ENCODE results near the gene ALG12. TPM values are rescaled to one million over a fixed set of nuclear protein-coding genes. Genes with fewer than 3 reads are reported as not detected.

Gene ALG12
- total RNA-seq, 1 experiment from 2014 or later: 29.2 TPM

DNA sequence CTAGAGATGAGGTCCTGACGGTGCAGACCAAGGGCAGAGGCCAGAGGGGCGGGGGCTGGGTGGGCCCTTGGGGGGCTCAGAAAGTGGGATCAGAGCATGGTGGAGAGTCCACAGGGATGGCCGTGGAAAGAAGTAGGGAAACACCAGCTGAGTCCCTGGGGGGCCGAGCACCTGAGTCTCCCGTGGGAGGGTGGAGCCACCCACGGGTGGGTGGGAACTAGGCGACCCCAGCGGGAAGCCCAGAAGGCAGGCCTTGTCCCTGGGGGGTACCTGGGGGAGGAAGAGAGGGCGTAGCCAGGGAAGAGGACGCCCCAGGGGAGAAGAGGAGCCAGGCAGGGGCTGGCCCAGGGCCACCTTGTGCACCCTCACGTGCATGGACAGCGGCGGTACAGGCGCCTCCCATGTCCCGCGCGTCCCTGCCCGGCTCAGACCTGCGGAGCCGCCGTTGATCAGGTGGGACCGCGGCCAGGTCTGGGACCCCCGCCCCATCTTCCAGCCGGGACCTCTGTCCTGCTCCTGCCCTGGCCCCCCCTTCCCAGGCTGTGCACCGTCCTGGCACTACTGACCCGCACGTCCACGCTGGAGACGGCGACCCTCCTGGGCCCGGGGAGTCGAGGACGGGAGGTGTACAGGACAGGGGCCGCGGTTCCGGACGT lies 10.4 kb upstream of the ALG12 start:
- no peak overlapping the region for H3K27ac Mint-ChIP-seq
- no peak for TF ChIP-seq SMAD3 (CRISPR knock-in tag; IDR thresholded peaks at IDR 0.05; ENCODE audit: borderline replicate concordance)
- TF ChIP-seq, protein P1, sequence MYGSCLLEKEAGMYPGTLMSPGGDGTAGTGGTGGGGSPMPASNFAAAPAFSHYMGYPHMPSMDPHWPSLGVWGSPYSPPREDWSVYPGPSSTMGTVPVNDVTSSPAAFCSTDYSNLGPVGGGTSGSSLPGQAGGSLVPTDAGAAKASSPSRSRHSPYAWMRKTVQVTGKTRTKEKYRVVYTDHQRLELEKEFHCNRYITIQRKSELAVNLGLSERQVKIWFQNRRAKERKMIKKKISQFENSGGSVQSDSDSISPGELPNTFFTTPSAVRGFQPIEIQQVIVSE (CRISPR knock-in tag; IDR thresholded peaks at IDR 0.05; ENCODE audit: borderline replicate concordance): no peak
- no peak for TF ChIP-seq ZNF121 (CRISPR knock-in tag; IDR thresholded peaks at IDR 0.05)
- TF ChIP-seq TEAD1 (CRISPR knock-in tag; IDR thresholded peaks at IDR 0.05): no peak
- no peak for TF ChIP-seq USF2 (CRISPR knock-in tag; IDR thresholded peaks at IDR 0.05)
- DNase-seq (ENCODE audit: low spot score) (no peak), ATAC-seq (no peak)
- CTCF ChIA-PET: no interaction called here
- H3K4me1 Mint-ChIP-seq: peaks cover 12% of the 10 kb centered on the region
- POLR2A ChIA-PET: no interaction called here
- peaks cover 12% of the 10 kb centered on the region for H3K27me3 Mint-ChIP-seq (ENCODE audit: low read depth)
- H3K4me3 Mint-ChIP-seq: peak overlapping the region; percentile 20; the same call in 1 of the 2 replicates
- H3K9me3 Mint-ChIP-seq: no peaks in the 10 kb centered on the region
- peaks cover 6% of the 10 kb centered on the region; the same call in 1 of the 2 replicates for H3K36me3 Mint-ChIP-seq

DNA sequence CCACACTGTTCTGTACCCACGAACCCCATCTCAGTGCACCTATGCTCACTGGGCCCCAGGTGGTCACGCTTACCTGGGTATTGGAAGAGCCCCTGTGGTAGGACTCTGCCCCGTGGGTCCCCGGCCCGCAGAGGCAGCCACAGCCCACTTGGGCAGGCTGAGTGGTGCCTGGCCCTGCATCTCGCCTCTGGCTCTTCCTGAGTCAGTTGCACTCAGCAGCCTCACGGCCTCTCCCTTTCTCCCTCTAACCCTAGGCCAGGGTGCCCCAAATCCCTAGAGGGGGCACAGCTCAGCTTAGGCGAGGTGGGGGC lies 9.9 kb upstream of the ALG12 start:
- ChIA-PET POLR2A (no interaction called here), CTCF (interaction anchor here (0.9 kb wide), 1 partner anchor 55 kb away, joined by 3 read pairs; no protein-coding TSS in a partner anchor)
- H3K27me3 Mint-ChIP-seq (ENCODE audit: low read depth): peaks cover 12% of the 10 kb centered on the region
- no peak for DNase-seq (ENCODE audit: low spot score)
- H3K4me1 Mint-ChIP-seq: peaks cover 12% of the 10 kb centered on the region
- no peak overlapping the region for H3K27ac Mint-ChIP-seq
- no peak overlapping the region for H3K4me3 Mint-ChIP-seq
- H3K9me3 Mint-ChIP-seq: no peaks in the 10 kb centered on the region
- H3K36me3 Mint-ChIP-seq: peaks cover 6% of the 10 kb centered on the region; the same call in 1 of the 2 replicates
- ATAC-seq: no peak
- TF ChIP-seq EMX1 (CRISPR knock-in tag; IDR thresholded peaks at IDR 0.05): no peak
- no peak for TF ChIP-seq E2F1 (CRISPR knock-in tag; IDR thresholded peaks at IDR 0.05)
- TF ChIP-seq OVOL2 (CRISPR knock-in tag; IDR thresholded peaks at IDR 0.05; ENCODE audit: borderline replicate concordance): no peak
- no peak for TF ChIP-seq ELF4 (CRISPR knock-in tag; IDR thresholded peaks at IDR 0.05; ENCODE audit: low read depth)
- TF ChIP-seq SMAD4 (CRISPR knock-in tag; IDR thresholded peaks at IDR 0.05): no peak
- TF ChIP-seq JAZF1 (CRISPR knock-in tag; IDR thresholded peaks at IDR 0.05): no peak
- TF ChIP-seq ZNF423 (CRISPR knock-in tag; IDR thresholded peaks at IDR 0.05): no peak
- no peak for TF ChIP-seq FOXP4 (CRISPR knock-in tag; IDR thresholded peaks at IDR 0.05)
- no peak for TF ChIP-seq FOXJ3 (CRISPR knock-in tag; IDR thresholded peaks at IDR 0.05; ENCODE audit: borderline replicate concordance)
- no peak for TF ChIP-seq NFATC4 (CRISPR knock-in tag; IDR thresholded peaks at IDR 0.05)
- TF ChIP-seq CBFB (CRISPR knock-in tag; IDR thresholded peaks at IDR 0.05; ENCODE audit: low read depth): no peak
- no peak for TF ChIP-seq FOXK1 (CRISPR knock-in tag; IDR thresholded peaks at IDR 0.05)

GRCh38 chr22:49927483-49928184 lies 9.4 kb upstream of the ALG12 start:
- ChIA-PET POLR2A (no interaction called here), CTCF (interaction anchor here (0.9 to 1.4 kb wide), 2 partner anchors 56 to 103 kb away, joined by 3 to 6 read pairs; no protein-coding TSS in a partner anchor)
- ATAC-seq (no peak), DNase-seq (ENCODE audit: low spot score) (no peak)
- H3K4me1 Mint-ChIP-seq: peaks cover 12% of the 10 kb centered on the region
- peaks cover 12% of the 10 kb centered on the region for H3K27me3 Mint-ChIP-seq (ENCODE audit: low read depth)
- H3K4me3 Mint-ChIP-seq: 0 out of 2 replicates have a peak overlapping the region, but pooled peaks have one; percentile 31
- no peaks in the 10 kb centered on the region for H3K9me3 Mint-ChIP-seq
- H3K36me3 Mint-ChIP-seq: peaks cover 6% of the 10 kb centered on the region; the same call in 1 of the 2 replicates
- peak overlapping the region; percentile 76; the same call in 1 of the 2 replicates for H3K27ac Mint-ChIP-seq
- TF ChIP-seq ZNF671 (CRISPR knock-in tag; IDR thresholded peaks at IDR 0.05) (no peak), MYBL2 (CRISPR knock-in tag; IDR thresholded peaks at IDR 0.05) (no peak), CREM (CRISPR knock-in tag; IDR thresholded peaks at IDR 0.05) (no peak), FOXJ3 (CRISPR knock-in tag; IDR thresholded peaks at IDR 0.05; ENCODE audit: borderline replicate concordance) (no peak), HMGA2 (CRISPR knock-in tag; IDR thresholded peaks at IDR 0.05) (no peak), ZNF317 (CRISPR knock-in tag; IDR thresholded peaks at IDR 0.05; ENCODE audit: borderline replicate concordance, low read depth) (no peak), KAT7 (CRISPR knock-in tag; IDR thresholded peaks at IDR 0.05; ENCODE audit: borderline replicate concordance) (no peak), ETV6 (CRISPR knock-in tag; IDR thresholded peaks at IDR 0.05) (no peak), E2F5 (CRISPR knock-in tag; IDR thresholded peaks at IDR 0.05) (no peak), NFYB (CRISPR knock-in tag; conservative IDR thresholded peaks at IDR 0.05; ENCODE audit: low read depth) (no peak), ATF1 (CRISPR knock-in tag; IDR thresholded peaks at IDR 0.05) (no peak)
- TF ChIP-seq, protein P2, sequence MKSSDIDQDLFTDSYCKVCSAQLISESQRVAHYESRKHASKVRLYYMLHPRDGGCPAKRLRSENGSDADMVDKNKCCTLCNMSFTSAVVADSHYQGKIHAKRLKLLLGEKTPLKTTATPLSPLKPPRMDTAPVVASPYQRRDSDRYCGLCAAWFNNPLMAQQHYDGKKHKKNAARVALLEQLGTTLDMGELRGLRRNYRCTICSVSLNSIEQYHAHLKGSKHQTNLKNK (CRISPR knock-in tag; IDR thresholded peaks at IDR 0.05): no peak

Data from WTC11 (cell line).